GM12801 (cell line): Measurements from ENCODE around the gene MOCOS.

Experiments used
- TF ChIP-seq, protein P1 (sequence below): IDR thresholded peaks from one replicate; pipeline ENCODE4 v1.5.1; 2011; ENCODE audit warnings: control low read depth; ENCODE audit not compliant: insufficient read length; ENCODE audit errors: extremely low read depth

Gene MOCOS

DNA sequence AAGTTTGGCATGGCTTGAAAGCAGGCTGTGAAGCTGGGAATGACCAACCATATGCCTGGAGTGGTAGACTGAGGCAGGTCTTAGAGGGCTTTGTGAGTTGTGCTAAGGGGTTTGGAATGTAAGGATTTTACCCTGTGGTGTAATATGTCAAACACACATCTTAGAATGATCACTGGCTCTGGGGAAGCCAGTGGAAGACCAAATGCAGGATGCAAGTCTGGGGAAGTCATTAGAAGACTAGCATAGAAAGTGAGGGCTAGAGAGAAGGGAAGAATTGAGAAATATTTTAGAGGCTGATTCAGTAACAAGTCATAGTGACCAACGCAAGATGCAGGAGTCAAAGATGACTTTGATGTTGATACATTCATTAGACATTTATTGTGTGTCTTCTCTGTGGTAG is 106.7 kb downstream of the MOCOS start:
- TF ChIP-seq, protein P1, sequence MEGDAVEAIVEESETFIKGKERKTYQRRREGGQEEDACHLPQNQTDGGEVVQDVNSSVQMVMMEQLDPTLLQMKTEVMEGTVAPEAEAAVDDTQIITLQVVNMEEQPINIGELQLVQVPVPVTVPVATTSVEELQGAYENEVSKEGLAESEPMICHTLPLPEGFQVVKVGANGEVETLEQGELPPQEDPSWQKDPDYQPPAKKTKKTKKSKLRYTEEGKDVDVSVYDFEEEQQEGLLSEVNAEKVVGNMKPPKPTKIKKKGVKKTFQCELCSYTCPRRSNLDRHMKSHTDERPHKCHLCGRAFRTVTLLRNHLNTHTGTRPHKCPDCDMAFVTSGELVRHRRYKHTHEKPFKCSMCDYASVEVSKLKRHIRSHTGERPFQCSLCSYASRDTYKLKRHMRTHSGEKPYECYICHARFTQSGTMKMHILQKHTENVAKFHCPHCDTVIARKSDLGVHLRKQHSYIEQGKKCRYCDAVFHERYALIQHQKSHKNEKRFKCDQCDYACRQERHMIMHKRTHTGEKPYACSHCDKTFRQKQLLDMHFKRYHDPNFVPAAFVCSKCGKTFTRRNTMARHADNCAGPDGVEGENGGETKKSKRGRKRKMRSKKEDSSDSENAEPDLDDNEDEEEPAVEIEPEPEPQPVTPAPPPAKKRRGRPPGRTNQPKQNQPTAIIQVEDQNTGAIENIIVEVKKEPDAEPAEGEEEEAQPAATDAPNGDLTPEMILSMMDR, result no peak

DNA sequence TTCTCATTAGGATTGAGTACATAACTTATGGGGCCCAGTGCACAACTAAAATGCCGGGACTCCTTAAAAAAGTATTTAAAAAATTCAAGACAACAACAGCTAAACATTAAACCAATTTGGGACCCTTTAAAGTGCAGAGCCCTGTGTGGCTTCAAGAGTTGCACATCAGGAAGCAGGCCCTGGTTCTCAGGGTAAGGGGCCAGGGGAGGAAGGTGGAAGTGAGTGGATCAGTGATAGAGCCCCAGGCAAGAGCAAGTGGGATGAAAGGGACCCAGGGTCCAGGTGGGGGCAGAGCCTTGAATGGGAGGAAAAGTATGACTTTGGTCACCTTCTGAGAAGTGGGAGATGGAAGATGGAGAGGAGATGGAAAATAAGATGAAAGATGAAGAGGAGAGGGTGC is 107.9 kb downstream of the MOCOS start:
- TF ChIP-seq, protein P1, result no peak

DNA sequence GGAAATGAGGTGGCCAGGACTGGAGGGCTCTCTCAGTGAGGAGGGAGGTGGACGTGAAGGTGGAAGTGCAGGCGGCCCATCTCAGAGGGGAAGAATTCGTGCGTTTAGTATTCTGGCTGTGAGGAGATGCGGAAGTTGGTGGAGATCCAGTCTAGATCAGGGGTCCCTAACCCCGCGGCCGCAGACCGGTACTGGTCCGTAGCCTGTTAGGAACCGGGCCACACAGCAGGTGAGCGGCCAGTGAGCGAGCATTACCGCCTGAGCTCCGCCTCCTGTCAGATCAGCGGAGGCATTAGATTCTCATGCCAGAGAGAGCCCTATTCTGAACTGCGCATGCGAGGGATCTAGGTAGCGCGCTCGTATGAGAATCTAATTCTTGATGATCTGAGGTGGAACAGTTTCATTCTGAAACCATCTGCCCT is 108.6 kb downstream of the MOCOS start:
- TF ChIP-seq, protein P1, result no peak

DNA sequence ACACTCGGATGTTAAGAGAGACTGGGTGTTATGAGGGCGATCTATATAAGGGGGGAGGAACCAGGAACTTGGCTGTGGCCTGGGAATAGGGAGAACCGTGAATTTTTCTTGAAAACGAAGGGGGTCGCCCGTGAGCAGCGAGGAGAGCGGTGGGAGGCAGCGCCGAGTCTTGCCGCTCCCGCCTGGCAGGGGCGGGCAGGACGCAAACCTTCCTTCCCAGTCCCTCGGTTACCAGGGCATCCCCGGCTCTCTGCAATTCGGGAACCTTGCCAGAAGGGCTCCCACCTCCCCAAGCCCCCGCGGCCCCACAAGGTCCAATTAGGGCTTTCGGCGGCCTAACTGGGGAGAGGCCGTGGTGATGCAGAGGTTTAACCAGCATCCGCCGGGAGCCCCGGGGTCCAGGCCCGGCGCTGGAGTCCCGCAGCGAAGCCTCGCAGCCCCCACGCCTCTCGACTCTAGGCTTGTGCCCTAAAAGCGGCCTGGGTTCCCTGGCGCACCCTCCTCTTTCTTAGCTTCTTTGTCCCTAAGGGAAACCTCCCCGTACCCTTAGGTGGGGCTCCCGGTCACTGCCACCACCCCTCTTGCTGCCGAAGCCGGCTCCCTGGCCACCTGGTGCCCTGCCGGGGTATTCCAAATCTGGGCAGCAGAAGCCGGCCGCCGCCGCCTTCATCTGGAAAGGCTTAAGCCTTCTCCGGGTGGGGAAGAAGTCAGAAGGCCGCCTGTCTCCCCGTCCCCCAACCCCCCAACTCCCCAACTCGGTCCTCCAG is 109.5 kb downstream of the MOCOS start:
- TF ChIP-seq, protein P1, result no peak

DNA sequence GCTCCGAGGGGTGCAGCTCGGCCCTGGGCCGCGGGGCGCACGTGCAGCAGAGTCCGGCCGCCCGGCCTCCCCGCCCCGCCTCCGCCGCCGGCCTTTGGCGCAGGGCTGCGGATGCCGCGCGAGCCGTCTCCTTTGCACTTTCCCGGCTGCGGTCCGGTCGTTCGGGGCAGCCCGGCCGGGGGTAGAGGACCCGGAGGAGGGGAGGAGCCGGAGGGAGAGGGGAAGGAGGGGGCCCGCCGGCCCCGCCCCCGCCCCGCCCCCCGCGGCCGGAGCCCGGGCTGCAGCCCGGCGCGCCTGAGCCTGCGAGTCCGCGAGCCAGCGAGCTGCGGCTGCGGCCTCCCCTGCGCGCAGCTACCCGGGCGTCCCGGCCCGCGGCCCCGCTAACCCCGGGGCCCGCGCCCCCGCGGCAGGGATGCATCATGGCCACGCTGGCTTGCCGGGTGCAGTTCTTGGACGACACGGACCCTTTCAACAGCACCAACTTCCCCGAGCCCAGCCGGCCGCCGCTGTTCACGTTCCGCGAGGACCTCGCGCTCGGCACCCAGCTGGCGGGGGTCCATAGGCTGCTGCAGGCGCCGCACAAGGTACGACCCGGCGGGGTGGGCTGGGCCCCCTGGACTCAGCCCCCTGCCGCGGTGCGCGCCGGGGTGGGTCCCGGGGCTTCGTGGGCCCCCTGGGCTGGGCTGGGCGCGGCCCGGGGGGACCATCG is 110.3 kb downstream of the MOCOS start, which contains the start of gene FHOD3:
FHOD3 (plus strand) TSS at position 297 of the 709 bp plus-strand sequence; CDS start at position 420, 123 bp downstream.
- TF ChIP-seq, protein P1, result no peak

DNA sequence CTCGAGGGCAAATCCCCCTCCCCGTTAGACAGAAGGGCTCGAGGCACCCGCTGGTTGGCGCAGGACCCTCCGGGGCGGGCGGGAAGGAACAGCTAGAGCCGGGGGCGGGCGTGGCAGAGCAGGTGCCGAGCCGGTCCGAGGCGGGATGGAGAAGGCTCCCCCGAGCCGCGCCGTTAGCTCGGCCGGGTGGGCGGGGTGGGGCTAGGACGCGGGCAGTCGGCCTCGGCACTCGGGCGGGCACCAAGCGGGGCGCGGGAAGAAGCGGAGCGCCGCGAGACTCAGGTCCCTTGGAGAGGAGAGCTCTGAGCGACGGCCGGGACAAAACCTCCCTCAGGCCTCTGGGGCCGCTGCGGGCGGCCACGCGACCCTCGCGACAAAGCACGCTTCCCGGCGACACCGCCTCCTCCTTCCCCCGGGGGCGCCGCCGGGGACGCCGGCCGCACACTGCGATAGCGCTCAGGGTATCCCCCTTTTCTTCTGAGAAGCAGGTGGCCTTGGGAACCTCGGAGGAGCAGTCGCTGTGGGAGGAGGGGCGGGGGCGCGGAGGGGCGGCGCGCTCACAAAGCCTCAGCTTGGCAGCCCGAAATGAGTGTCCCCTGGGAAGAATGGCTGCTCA is 110.9 kb downstream of the MOCOS start:
- TF ChIP-seq, protein P1, result no peak

DNA sequence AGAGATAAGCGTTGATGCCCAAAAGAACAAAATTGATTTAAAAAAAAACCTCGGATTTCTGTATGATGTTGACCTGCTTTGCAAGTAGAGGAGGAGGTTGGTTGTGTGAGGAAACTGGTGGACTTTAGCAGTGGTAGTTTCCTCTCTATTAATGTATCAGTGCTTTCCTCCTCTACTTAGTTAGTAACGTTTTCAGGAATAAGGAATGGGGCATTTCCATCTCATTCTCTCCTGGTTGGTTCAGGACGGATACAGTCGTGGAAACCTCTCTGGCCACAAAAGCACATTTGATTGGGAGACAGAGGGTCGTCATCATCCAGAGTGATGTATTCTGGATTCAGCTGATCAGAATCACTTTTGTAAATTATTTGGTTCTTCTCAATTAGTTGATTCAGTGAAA is 111.7 kb downstream of the MOCOS start:
- TF ChIP-seq, protein P1, result no peak
